Erythroblast (primary cell): ENCODE data around the gene KNCN.
A peak's percentile ranks its signal among the peaks of the same experiment; 100 is the strongest.

Experiments
- DNase-seq, 2 experiments: peaks; one replicate each; lab custom pipeline; 2025; lab: John Stamatoyannopoulos, UW
- GATA1 ChIP-seq: IDR thresholded peaks from 2 replicates; pipeline ENCODE4 v1.6.1; 2011; ENCODE audit warnings: low read depth, mild to moderate bottlenecking, control low read depth, low read length, moderate library complexity
- POLR2A ChIP-seq: IDR thresholded peaks from 2 replicates; pipeline ENCODE4 v1.6.1; 2011; ENCODE audit warnings: mild to moderate bottlenecking, low read length

Gene KNCN

DNA sequence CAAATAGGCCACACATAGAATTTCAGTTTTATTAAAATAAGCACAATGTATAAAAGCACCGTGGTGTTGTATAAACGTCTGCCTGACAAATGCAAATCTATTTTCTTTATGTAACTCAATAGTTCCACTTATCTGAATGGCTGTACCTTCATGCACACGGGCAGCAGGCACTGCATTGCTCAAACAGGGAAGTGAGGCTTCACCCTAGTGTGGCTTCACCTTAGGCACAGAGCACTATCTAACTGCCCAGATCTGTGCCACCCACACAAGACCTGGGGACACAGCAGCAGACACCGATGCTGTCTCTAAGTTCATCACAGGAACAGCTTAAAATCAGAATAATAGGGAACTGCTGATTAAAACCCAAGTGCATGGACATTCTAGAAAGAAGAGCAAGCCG is 6.0 kb upstream of the KNCN start:
- DNase-seq: no peak
- no peak for TF ChIP-seq GATA1
- no peak for TF ChIP-seq POLR2A

GRCh38 chr1:46556822-46557221 is 5.4 kb upstream of the KNCN start:
- TF ChIP-seq POLR2A (no peak), GATA1 (no peak)
- DNase-seq: peak in 1 of 2 experiments; percentile 24

DNA sequence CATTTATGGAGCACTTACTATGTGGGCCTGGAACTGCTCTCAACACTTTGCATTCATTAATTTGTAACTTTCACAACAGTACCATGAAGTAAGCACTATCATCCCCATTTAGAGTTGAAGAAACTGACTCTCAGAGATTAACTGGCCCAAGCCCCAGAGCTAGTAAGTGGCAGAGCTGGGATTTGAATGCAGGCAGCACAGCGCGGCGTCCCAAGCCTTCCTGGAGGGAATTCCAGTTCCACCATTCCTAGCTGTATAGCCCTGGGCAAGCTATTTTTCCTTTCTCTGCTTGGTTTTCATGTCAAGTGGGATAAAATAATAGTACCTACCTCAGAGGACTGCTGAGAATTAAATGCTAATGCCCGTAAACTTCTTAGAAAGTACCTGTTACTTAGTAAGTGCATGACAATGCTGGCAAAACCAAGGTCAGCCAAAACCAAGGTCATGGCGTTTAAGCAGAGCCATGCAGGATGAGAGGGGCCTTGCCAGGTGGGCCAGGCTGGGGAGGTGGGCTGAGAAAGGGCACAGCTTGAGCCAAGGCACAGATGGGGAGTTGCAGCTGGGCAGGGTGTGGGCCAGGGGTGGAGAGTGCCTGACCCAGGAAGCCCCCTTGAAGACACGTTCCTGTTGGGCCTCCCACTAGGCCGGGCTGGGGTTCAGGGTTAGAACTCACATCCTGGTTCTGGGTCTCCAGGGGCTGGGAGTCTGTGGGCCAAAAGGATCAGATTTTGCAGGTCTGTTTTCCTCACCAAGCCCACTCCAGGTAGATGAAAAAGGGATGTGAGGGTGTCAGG is 4.6 kb upstream of the KNCN start:
- no peak for DNase-seq
- no peak for TF ChIP-seq GATA1
- no peak for TF ChIP-seq POLR2A

GRCh38 chr1:46554597-46555381 is 3.3 kb upstream of the KNCN start:
- no peak for DNase-seq
- TF ChIP-seq POLR2A (no peak), GATA1 (no peak)

DNA sequence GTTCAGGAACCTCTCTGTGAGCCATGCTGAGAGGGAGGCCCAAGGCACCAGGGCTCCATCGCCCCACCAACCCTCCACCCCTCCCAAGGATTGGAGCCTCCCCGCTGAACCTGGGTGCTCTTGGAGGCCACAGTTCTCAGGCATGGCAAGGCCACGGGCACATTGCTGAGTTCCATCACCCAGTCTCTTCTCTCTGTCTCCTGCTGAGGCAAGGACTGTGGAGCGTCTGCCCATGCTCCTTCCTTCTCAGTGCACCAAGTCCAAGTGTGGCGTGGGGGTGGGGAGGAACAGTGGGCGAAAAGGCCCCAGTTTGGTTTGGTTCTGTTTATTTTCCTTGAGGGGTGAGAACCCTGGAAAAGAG is 2.8 kb upstream of the KNCN start:
- no peak for DNase-seq
- no peak for TF ChIP-seq GATA1
- TF ChIP-seq POLR2A: no peak

DNA sequence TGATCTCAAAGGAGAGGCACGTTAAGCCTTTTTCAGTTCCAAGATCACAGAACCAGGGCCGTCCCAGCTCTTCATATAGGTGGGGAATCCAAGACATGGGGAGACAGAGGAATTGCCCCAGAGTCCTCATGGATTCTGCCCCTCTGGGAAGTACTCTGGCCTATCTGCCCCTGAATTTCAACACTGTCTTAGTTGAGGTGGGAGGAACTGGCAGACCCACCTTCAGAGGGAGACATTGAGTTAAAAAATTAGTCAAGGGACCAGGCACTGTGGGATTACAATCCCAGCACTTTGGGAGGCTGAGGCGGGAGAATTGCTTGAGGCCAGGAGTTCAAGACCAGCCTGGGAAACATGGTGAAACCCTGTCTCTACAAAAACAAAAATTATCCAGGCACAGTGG is 2.1 kb upstream of the KNCN start:
- DNase-seq: no peak
- TF ChIP-seq GATA1 (no peak), POLR2A (no peak)

DNA sequence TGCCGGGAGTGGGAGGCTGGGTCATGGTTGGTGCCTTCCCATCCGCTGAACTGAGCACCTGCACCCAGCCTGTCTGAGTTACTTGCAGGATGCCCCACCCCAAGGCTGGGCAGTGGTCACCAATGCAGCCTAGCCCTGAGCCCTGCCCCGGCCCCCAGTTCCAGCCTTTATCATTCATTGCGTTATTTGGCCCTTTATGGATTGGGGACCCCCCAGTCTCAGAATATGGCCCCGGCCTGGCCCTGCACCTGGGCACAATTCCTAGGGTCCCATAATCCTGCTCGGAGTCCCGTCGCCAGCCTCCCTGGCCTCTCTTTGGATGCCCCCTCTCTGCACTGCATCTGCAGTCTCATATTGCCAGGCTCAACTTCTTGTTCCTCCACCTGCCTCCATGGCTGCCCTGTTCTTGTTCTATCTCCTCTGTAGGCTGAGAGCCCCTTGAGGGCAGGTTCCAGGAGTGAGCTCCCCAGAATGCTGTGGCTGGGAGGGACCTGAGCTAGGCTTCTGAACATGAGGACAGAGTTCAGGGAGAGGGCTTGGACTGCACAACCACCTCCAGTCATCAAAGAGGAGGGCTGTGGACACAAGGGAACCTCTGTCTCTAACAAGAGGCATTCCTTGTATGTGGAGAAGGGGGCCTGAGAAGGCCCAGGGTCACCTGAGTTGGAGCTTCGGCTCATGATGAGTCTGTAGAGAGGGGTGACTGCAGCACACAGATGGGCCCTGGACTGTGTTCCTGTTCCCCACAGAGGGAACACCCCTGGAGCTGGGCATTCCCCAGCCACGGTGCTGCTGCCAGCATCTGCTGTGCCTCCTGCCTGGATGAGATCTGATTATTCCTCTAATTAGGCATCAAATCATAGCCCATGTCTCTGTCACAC is 1.1 kb upstream of the KNCN start:
- no peak for TF ChIP-seq GATA1
- no peak for TF ChIP-seq POLR2A
- no peak for DNase-seq

GRCh38 chr1:46550751-46551231 is 656 bp downstream of the KNCN start:
- TF ChIP-seq GATA1 (no peak), POLR2A (no peak)
- peak; percentile 16 to 22 for DNase-seq

GRCh38 chr1:46549697-46550681 is 1.5 kb downstream of the KNCN start:
- TF ChIP-seq POLR2A (no peak), GATA1 (no peak)
- DNase-seq: peak; percentile 24 to 44

GRCh38 chr1:46547481-46548383 is 3.7 kb downstream of the KNCN start:
- peak; percentile 49 to 67 for DNase-seq
- TF ChIP-seq POLR2A (no peak), GATA1 (no peak)

DNA sequence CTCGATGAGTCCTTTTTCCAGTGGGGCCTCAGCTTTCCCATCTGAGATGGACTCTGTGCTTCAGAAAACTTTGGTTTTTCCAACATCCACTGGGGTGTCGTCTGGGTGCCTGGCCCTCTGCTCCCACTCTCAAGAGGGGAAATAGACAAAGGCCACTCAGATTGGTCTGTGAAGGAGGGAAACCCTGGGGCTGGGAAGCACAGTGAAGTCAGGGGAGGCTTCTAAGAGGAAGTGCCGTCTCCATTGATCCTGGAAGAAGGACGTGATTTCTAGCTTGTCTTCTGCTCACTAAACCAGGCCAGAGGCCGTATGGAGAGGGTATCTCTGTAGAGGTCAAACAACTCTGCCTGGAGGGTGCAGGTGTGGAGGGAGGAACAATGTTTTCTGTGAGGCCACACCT is 5.2 kb downstream of the KNCN start:
- DNase-seq: no peak
- TF ChIP-seq POLR2A (no peak), GATA1 (no peak)
